Tibial nerve (tissue), 4 donors: ENCODE data around the gene CFDP1. TPM values are rescaled to one million over a fixed set of nuclear protein-coding genes. Genes with fewer than 3 reads are reported as not detected.
"Not testable (repeated sequence)": the region's sequence is repeated elsewhere in the genome, so short reads cannot be mapped to it uniquely, and the experiment has no call there.

Source experiments
- DNase-seq, 2 donors: peaks; one replicate each; pipeline ENCODE4 v3.0.0-alpha.2; 2019; ENCODE audit warnings: low spot score in 2 of 2
- H3K27ac ChIP-seq, 4 donors: fragments of 200-600 bp; sonication (generic) in 3 of 4; one replicate each; pipeline ENCODE4 v1.5.1; 2017 to 2019; ENCODE audit warnings: mild to moderate bottlenecking in 1 of 4
- H3K27me3 ChIP-seq, 2 donors: fragments of 200-600 bp; sonication (generic) in 1 of 2; one replicate each; pipeline versions ENCODE4 v1.5.1 to v1.6.0; 2017 to 2019
- H3K36me3 ChIP-seq, 3 donors: fragments of 200-600 bp; sonication (generic); one replicate each; pipeline ENCODE4 v1.5.1; 2018 to 2019
- H3K4me1 ChIP-seq, 4 donors: fragments of 200-600 bp; sonication (generic) in 3 of 4; one replicate each; pipeline ENCODE4 v1.5.1; 2017 to 2019
- H3K4me3 ChIP-seq, 4 donors: fragments of 200-600 bp; sonication (generic) in 3 of 4; one replicate each; pipeline ENCODE4 v1.5.1; 2017 to 2019; ENCODE audit warnings: mild to moderate bottlenecking in 1 of 4, moderate library complexity in 1 of 4
- H3K9me3 ChIP-seq, 4 donors: fragments of 200-600 bp; sonication (generic) in 3 of 4; one replicate each; pipeline ENCODE4 v1.5.1; 2017 to 2019
- CTCF ChIP-seq, 5 experiments: fragments of 200-600 bp in 3 of 5; fragments of 450-650 bp in 2 of 5; sonication (generic) in 3 of 5; IDR thresholded peaks; one replicate each; pipeline ENCODE4 v1.5.1; 2016 to 2019; ENCODE audit warnings: antibody characterized with exemption in 5 of 5, mild to moderate bottlenecking in 3 of 5, moderate library complexity in 2 of 5
- EP300 ChIP-seq, 2 donors: sonication (generic); formaldehyde crosslinking; IDR thresholded peaks; one replicate each; pipeline ENCODE4 v1.6.1; 2017; ENCODE audit warnings: antibody characterized with exemption in 2 of 2, mild to moderate bottlenecking in 1 of 2
- POLR2A ChIP-seq, 2 donors: fragments of 450-650 bp; IDR thresholded peaks; one replicate each; pipeline ENCODE4 v1.6.1; 2017; ENCODE audit warnings: antibody characterized with exemption in 2 of 2, mild to moderate bottlenecking in 2 of 2, moderate library complexity in 2 of 2
- WGBS, 2 donors: methylation state at CpG; one replicate each; pipeline ENCODE4 v1.1.5; 2018; 5-methylcytosine and 5-hydroxymethylcytosine counted together
- total RNA-seq, 4 donors: library from RNA; depleted of rRNA; stranded (reverse); fragments of >200 nt; gene quantifications; one replicate each; pipeline ENCODE4 v1.1.0, GENCODE V29; 2016

The CFDP1 gene
- total RNA-seq, 4 donors from 2014 or later = 35.6 to 120 (median 62.4) TPM

GRCh38 chr16:75271441-75272096 lies 161.7 kb downstream of the CFDP1 start:
- DNase-seq = no peak
- peak overlapping the region in 2 of 4 donors; percentile 25 to 54 for H3K27ac ChIP-seq
- H3K4me3 ChIP-seq = no peak overlapping the region
- no peaks in the 10 kb centered on the region for H3K27me3 ChIP-seq
- TF ChIP-seq CTCF (IDR thresholded peaks at IDR 0.05) (no peak), EP300 (IDR thresholded peaks at IDR 0.05) (no peak), POLR2A (IDR thresholded peaks at IDR 0.05) (no peak)
- peaks cover 0 to 28% (median 5%) of the 10 kb centered on the region in 4 donors for H3K4me1 ChIP-seq
- WGBS, 2 donors = 44 to 52% methylated on average over 6 of the region's 6 CpGs
- H3K9me3 ChIP-seq = no peaks in the 10 kb centered on the region
- H3K36me3 ChIP-seq = no peaks in the 10 kb centered on the region

GRCh38 chr16:75269358-75269757 lies 163.9 kb downstream of the CFDP1 start:
- H3K27me3 ChIP-seq, H3K27ac ChIP-seq, H3K9me3 ChIP-seq, H3K36me3 ChIP-seq, DNase-seq, H3K4me3 ChIP-seq: not testable (repeated sequence)
- 72 to 90% methylated on average over 9 of the region's 9 CpGs for WGBS, 2 donors
- H3K4me1 ChIP-seq = peaks cover 0 to 42% (median 15%) of the 10 kb centered on the region in 4 donors

GRCh38 chr16:75267631-75268264 lies 165.6 kb downstream of the CFDP1 start:
- H3K36me3 ChIP-seq = no peaks in the 10 kb centered on the region
- H3K27me3 ChIP-seq = no peaks in the 10 kb centered on the region
- H3K9me3 ChIP-seq = no peaks in the 10 kb centered on the region
- no peak for DNase-seq
- TF ChIP-seq POLR2A (IDR thresholded peaks at IDR 0.05) = no peak
- no peak for TF ChIP-seq EP300 (IDR thresholded peaks at IDR 0.05)
- TF ChIP-seq CTCF (IDR thresholded peaks at IDR 0.05) = no peak
- H3K27ac ChIP-seq = peak overlapping the region in 3 of 4 donors; percentile 25 to 91 (median 63)
- peaks cover 0 to 58% (median 31%) of the 10 kb centered on the region in 4 donors for H3K4me1 ChIP-seq
- 56 to 64% methylated on average over 7 to 10 of the region's 10 CpGs for WGBS, 2 donors
- no peak overlapping the region for H3K4me3 ChIP-seq

GRCh38 chr16:75266738-75267630 lies 166.3 kb downstream of the CFDP1 start:
- H3K27ac ChIP-seq = peak overlapping the region in 3 of 4 donors; percentile 87 to 91 (median 90)
- H3K4me3 ChIP-seq = peak overlapping the region in 1 of 4 donors; percentile 91
- peaks cover 0 to 60% (median 36%) of the 10 kb centered on the region in 4 donors for H3K4me1 ChIP-seq
- H3K36me3 ChIP-seq = no peaks in the 10 kb centered on the region
- no peak for DNase-seq
- WGBS, 2 donors = 55 to 56% methylated on average over 16 to 24 of the region's 27 CpGs
- H3K27me3 ChIP-seq = no peaks in the 10 kb centered on the region
- TF ChIP-seq EP300 (IDR thresholded peaks at IDR 0.05) (no peak), CTCF (IDR thresholded peaks at IDR 0.05) (no peak), POLR2A (IDR thresholded peaks at IDR 0.05) (no peak)
- no peaks in the 10 kb centered on the region for H3K9me3 ChIP-seq

- peak overlapping the region; percentile 87 to 91 (median 89) for H3K27ac ChIP-seq
- H3K27me3 ChIP-seq = no peaks in the 10 kb centered on the region
- H3K9me3 ChIP-seq = no peaks in the 10 kb centered on the region
- TF ChIP-seq CTCF (IDR thresholded peaks at IDR 0.05) (no peak), EP300 (IDR thresholded peaks at IDR 0.05) (peak in 1 of 2 donors; percentile 23), POLR2A (IDR thresholded peaks at IDR 0.05) (peak in 1 of 2 donors; percentile 47)
- DNase-seq = peak in 1 of 2 donors; percentile 37
- WGBS, 2 donors = 7 to 10% methylated on average over 32 to 49 of the region's 62 CpGs
- peak overlapping the region; percentile 65 to 98 (median 88) for H3K4me3 ChIP-seq
- peaks cover 0 to 62% (median 39%) of the 10 kb centered on the region in 4 donors for H3K4me1 ChIP-seq
- no peaks in the 10 kb centered on the region for H3K36me3 ChIP-seq
These were observed 167.2 kb downstream of the CFDP1 start for GRCh38 chr16:75265911-75266701.
